ENCODE results near the gene CIDEB. TPM values are rescaled to one million over a fixed set of nuclear protein-coding genes. Genes with fewer than 3 reads are reported as not detected.

CIDEB gene
- total and polyA plus RNA-seq, 9 of the 15 experiments (the other 6 are each of a cell fraction or from before 2014, with no cell fraction given), result 0.03 to 0.35 (median 0.09) TPM; not detected in 3

DNA sequence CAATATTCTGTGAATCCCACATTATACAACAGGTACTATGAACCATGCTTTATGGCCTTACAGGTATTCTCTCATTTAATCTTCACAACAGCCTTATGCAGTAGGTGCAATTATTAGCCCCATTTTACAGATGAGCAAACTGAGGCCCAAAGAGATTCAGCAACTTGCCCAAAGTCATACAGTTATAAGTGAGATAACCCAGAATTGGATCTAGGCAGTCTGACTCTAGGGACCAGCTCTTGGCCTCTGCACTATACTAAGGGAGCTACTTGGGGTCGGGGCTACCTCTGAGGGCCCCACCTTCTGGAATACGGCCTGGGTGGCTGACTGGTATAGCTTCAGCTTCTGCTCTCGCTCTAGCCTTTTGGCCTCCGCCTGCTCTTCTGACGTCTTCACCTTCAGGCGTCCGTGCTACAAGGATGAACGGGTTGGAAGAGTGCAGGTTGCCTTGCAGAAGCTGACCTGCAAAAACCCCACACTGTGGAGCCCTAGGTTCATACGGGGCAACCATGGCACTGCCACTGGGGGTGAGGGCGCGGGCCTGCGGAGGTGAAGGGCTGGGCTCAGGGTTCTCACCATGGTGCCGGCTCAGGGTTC is 37.1 kb downstream of the CIDEB start:
- no peaks in the 10 kb centered on the region; the same call in 2 of the 3 replicates for H3K36me3 ChIP-seq (ENCODE audit: control insufficient read depth, insufficient read depth, low read length)
- H3K9ac ChIP-seq (ENCODE audit: insufficient read depth in 1 of 2, low read depth in 2 of 2, low read length in 2 of 2), result peak overlapping the region; percentile 95 to 99
- H2AFZ ChIP-seq (ENCODE audit: low read depth, low read length), result peak overlapping the region; percentile 95
- peaks cover 25 to 26% of the 10 kb centered on the region in 2 experiments; a peak in 4 of 5 replicates for H3K4me1 ChIP-seq (replicated peaks in 1 of 2; ENCODE audit: control insufficient read depth in 2 of 2, insufficient read depth in 2 of 2, low read length in 2 of 2)
- POLR2A ChIA-PET, result interaction anchor here (0.6 to 2.1 kb wide), 7 partner anchors 9 to 166 kb away, joined by 3 to 11 read pairs (median 4); partner anchors contain the start of genes CIDEB, FITM1 and TINF2
- H4K20me1 ChIP-seq (replicated peaks; ENCODE audit: control insufficient read depth, insufficient read depth, low read length), result no peaks in the 10 kb centered on the region; the same call in 1 of the 2 replicates
- H3K27me3 ChIP-seq (ENCODE audit: control insufficient read depth in 2 of 2, insufficient read depth in 2 of 2, low read length in 2 of 2), result no peaks in the 10 kb centered on the region
- no TSS peak for BruUV-seq (replicated peaks)
- peak; percentile 8 for ATAC-seq
- intact Hi-C loops (cut with micrococcal nuclease), result loop anchor here (2.0 kb wide), 1 partner anchor 28 kb away; the partner anchor contains the start of gene TINF2
- 9% methylated on average over 13 of the region's 13 CpGs for WGBS (ENCODE audit: insufficient coverage, low coverage, missing lambda C conversion rate)
- no peaks in the 10 kb centered on the region for H3K9me3 ChIP-seq (replicated peaks; ENCODE audit: control insufficient read depth, insufficient read depth, low read depth, low read length)
- H3K4me2 ChIP-seq (ENCODE audit: insufficient read depth, low read length), result peak overlapping the region; percentile 92
- peak in 1 of 4 experiments; percentile 22 for DNase-seq (ENCODE audit: extremely low read depth in 1 of 4, low spot score in 3 of 4)
- in situ Hi-C loops (cut with MboI), result no loop called here
- no peak for FAIRE-seq
- H3K9me1 ChIP-seq (ENCODE audit: control insufficient read depth, insufficient read depth, low read length), result peaks cover 2% of the 10 kb centered on the region
- peak overlapping the region; percentile 99 for H3K27ac ChIP-seq (ENCODE audit: extremely low read depth, low read depth, low read length)
- peaks cover 9% of the 10 kb centered on the region; the same call in 1 of the 3 replicates for H3K79me2 ChIP-seq (ENCODE audit: control insufficient read depth, insufficient read depth, low read length)
- peak overlapping the region; percentile 94 for H3K4me3 ChIP-seq
- CTCF ChIA-PET (ENCODE audit: low intra/inter-chr PET ratio), result interaction anchor here (0.6 to 1.0 kb wide), 2 partner anchors 27 to 28 kb away, joined by 3 to 6 read pairs; partner anchors contain the start of gene TINF2
- peak; percentile 77; the same call in 1 of the 2 replicates for TF ChIP-seq CBX1 (IDR thresholded peaks at IDR 0.05; ENCODE audit: low read depth)
- peak; percentile 99 for TF ChIP-seq RBM25 (IDR thresholded peaks at IDR 0.05; ENCODE audit: low read depth, low read length, severe bottlenecking)
- TF ChIP-seq ZNF583 (CRISPR knock-in tag; IDR thresholded peaks at IDR 0.05), result no peak
- TF ChIP-seq, protein P1, sequence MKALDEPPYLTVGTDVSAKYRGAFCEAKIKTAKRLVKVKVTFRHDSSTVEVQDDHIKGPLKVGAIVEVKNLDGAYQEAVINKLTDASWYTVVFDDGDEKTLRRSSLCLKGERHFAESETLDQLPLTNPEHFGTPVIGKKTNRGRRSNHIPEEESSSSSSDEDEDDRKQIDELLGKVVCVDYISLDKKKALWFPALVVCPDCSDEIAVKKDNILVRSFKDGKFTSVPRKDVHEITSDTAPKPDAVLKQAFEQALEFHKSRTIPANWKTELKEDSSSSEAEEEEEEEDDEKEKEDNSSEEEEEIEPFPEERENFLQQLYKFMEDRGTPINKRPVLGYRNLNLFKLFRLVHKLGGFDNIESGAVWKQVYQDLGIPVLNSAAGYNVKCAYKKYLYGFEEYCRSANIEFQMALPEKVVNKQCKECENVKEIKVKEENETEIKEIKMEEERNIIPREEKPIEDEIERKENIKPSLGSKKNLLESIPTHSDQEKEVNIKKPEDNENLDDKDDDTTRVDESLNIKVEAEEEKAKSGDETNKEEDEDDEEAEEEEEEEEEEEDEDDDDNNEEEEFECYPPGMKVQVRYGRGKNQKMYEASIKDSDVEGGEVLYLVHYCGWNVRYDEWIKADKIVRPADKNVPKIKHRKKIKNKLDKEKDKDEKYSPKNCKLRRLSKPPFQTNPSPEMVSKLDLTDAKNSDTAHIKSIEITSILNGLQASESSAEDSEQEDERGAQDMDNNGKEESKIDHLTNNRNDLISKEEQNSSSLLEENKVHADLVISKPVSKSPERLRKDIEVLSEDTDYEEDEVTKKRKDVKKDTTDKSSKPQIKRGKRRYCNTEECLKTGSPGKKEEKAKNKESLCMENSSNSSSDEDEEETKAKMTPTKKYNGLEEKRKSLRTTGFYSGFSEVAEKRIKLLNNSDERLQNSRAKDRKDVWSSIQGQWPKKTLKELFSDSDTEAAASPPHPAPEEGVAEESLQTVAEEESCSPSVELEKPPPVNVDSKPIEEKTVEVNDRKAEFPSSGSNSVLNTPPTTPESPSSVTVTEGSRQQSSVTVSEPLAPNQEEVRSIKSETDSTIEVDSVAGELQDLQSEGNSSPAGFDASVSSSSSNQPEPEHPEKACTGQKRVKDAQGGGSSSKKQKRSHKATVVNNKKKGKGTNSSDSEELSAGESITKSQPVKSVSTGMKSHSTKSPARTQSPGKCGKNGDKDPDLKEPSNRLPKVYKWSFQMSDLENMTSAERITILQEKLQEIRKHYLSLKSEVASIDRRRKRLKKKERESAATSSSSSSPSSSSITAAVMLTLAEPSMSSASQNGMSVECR (CRISPR knock-in tag; IDR thresholded peaks at IDR 0.05), result peak; percentile 14; the same call in 1 of the 2 replicates
- no peak for TF ChIP-seq ZNF311 (CRISPR knock-in tag; IDR thresholded peaks at IDR 0.05)
- TF ChIP-seq DPF2 (IDR thresholded peaks at IDR 0.05), result no peak
- TF ChIP-seq, protein P2, sequence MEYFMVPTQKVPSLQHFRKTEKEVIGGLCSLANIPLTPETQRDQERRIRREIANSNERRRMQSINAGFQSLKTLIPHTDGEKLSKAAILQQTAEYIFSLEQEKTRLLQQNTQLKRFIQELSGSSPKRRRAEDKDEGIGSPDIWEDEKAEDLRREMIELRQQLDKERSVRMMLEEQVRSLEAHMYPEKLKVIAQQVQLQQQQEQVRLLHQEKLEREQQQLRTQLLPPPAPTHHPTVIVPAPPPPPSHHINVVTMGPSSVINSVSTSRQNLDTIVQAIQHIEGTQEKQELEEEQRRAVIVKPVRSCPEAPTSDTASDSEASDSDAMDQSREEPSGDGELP (CRISPR knock-in tag; IDR thresholded peaks at IDR 0.05; ENCODE audit: borderline replicate concordance), result no peak
- TF ChIP-seq ESRRA (IDR thresholded peaks at IDR 0.05; ENCODE audit: borderline replicate concordance, low read depth), result 0 out of 2 replicates have a peak, but pooled peaks have one; percentile 34
- 0 out of 3 replicates have a peak, but pooled peaks of 1 of the 2 experiments have one; percentile 56 for TF ChIP-seq CBX3 (IDR thresholded peaks at IDR 0.05; ENCODE audit: borderline replicate concordance in 1 of 2, low read length in 2 of 2)
- no peak for TF ChIP-seq ZBED1 (IDR thresholded peaks at IDR 0.05)
- TF ChIP-seq, protein P3, sequence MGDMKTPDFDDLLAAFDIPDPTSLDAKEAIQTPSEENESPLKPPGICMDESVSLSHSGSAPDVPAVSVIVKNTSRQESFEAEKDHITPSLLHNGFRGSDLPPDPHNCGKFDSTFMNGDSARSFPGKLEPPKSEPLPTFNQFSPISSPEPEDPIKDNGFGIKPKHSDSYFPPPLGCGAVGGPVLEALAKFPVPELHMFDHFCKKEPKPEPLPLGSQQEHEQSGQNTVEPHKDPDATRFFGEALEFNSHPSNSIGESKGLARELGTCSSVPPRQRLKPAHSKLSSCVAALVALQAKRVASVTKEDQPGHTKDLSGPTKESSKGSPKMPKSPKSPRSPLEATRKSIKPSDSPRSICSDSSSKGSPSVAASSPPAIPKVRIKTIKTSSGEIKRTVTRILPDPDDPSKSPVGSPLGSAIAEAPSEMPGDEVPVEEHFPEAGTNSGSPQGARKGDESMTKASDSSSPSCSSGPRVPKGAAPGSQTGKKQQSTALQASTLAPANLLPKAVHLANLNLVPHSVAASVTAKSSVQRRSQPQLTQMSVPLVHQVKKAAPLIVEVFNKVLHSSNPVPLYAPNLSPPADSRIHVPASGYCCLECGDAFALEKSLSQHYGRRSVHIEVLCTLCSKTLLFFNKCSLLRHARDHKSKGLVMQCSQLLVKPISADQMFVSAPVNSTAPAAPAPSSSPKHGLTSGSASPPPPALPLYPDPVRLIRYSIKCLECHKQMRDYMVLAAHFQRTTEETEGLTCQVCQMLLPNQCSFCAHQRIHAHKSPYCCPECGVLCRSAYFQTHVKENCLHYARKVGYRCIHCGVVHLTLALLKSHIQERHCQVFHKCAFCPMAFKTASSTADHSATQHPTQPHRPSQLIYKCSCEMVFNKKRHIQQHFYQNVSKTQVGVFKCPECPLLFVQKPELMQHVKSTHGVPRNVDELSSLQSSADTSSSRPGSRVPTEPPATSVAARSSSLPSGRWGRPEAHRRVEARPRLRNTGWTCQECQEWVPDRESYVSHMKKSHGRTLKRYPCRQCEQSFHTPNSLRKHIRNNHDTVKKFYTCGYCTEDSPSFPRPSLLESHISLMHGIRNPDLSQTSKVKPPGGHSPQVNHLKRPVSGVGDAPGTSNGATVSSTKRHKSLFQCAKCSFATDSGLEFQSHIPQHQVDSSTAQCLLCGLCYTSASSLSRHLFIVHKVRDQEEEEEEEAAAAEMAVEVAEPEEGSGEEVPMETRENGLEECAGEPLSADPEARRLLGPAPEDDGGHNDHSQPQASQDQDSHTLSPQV (IDR thresholded peaks at IDR 0.05), result no peak

All from K562 (cell line).